ENCODE measurements around the gene PTPRK.

- TF ChIP-seq EP300 (IDR thresholded peaks at IDR 0.05; ENCODE audit: borderline replicate concordance) (no peak), REST (IDR thresholded peaks at IDR 0.05; ENCODE audit: low read depth) (no peak)
Measured at GRCh38 chr6:128074567-128074966, 445.8 kb downstream of the PTPRK start.

Measured in Ishikawa (cell line).